ENCODE measurements around the gene OXCT2.
"Not testable (repeated sequence)": the region's sequence is repeated elsewhere in the genome, so short reads cannot be mapped to it uniquely, and the experiment has no call there.

Gene OXCT2

DNA sequence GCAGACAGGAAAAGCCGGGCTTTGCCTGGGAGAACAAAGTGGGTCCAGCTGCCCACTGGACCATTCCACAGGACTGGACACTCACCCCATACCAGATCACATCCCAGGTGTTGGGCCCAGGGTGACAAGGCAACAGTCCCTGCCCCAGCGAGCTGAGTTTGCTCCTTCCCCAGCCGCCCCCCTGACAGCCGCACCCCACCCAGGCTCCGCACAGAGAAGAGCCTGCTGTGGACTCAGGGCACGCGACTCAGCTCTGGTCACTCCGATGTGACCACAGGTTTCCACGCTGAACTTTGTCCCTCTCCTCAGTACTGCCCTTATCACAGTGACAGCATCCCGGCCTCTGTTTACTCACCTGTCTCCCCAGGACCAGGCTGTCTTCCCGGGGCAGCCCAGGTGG, 16.3 kb upstream of the OXCT2 start:
- DNase-seq (ENCODE audit: low spot score): no peak
- H3K27ac ChIP-seq: no peak overlapping the region
- ChIA-PET CTCF (no interaction called here), POLR2A (ENCODE audit: low non-redundant PET) (no interaction called here)
- TF ChIP-seq, protein P1, sequence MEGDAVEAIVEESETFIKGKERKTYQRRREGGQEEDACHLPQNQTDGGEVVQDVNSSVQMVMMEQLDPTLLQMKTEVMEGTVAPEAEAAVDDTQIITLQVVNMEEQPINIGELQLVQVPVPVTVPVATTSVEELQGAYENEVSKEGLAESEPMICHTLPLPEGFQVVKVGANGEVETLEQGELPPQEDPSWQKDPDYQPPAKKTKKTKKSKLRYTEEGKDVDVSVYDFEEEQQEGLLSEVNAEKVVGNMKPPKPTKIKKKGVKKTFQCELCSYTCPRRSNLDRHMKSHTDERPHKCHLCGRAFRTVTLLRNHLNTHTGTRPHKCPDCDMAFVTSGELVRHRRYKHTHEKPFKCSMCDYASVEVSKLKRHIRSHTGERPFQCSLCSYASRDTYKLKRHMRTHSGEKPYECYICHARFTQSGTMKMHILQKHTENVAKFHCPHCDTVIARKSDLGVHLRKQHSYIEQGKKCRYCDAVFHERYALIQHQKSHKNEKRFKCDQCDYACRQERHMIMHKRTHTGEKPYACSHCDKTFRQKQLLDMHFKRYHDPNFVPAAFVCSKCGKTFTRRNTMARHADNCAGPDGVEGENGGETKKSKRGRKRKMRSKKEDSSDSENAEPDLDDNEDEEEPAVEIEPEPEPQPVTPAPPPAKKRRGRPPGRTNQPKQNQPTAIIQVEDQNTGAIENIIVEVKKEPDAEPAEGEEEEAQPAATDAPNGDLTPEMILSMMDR (conservative IDR thresholded peaks at IDR 0.05; ENCODE audit: low read depth): no peak

DNA sequence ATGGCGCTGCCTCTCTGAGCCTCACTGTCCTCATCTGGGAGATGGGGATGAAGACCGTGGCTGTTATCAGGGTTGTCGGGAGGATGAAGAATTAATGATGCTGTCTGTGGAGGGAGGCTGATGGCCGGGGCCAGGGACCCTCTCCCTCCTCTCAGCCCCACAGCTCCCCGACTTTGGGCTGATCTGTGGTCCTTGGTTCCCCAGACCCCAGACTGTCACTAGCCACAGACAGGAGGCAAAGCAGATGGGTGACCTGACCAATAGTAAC, 15.9 kb upstream of the OXCT2 start:
- CTCF ChIA-PET; DNase-seq (ENCODE audit: low spot score); H3K27ac ChIP-seq; POLR2A ChIA-PET (ENCODE audit: low non-redundant PET): not testable (repeated sequence)

DNA sequence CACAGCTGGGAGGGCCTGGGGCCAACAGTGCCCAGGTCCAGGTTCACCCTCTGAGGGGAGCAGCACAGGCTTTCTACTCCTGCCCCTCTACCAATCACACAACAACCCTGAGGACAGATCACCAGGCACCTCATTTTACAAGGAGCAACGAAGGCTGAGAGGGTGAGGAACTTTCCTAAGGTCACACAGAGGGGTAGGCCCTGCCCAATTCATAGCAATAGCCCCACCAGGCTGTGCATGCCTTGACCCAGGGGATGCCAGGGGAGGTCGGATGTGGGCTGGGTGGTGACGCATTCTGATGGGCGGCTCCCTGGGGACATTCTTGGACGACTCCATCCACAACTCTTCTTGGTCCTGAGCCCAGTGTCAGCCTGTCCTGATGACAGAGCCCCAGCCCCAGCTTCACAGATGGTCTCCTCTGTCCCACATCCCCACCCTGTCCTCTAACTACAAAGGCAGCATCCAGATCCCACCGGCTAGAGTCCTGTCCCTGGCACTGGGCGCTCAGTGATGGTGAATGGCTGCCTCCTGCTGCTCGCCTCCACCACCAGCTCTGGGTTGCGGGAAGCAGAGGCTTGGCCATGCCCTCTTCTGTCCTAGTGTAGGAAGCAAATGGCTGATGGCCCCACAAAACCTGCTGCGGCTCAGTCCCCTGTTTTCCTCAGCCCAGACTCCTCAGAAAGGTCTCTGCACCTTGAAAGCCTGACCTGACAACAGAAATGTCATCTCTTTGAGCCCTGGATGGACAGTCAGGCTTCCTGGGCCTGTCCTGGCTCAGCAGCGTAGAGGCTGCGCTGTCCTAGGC, 15.4 kb upstream of the OXCT2 start:
- CTCF ChIA-PET: interaction anchor here (0.9 kb wide), 1 partner anchor 12 kb away, joined by 3 read pairs; no protein-coding TSS in a partner anchor
- POLR2A ChIA-PET (ENCODE audit: low non-redundant PET); DNase-seq (ENCODE audit: low spot score); H3K27ac ChIP-seq: not testable (repeated sequence)

DNA sequence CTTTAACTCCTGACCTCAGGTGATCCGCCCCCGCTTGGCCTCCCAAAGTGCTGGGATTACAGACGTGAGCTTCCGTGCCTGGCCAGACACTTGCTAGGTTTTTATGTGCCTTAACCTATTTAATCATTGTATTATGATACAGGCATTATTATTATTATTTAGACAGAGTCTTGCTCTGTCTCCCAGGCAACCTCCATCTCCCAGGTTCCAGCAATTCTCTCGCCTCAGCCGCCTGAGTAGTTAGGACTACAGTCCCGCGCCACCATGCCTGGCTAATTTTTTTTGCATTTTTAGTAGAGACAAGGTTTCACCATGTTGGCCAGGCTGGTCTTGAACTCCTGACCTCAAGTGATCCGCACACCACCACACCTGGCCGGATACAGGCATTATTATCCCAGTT, 11.5 kb upstream of the OXCT2 start:
- DNase-seq (ENCODE audit: low spot score); H3K27ac ChIP-seq; POLR2A ChIA-PET (ENCODE audit: low non-redundant PET): not testable (repeated sequence)
- CTCF ChIA-PET: interaction anchor here (0.6 kb wide), 1 partner anchor 8 kb away, joined by 6 read pairs; no protein-coding TSS in a partner anchor

DNA sequence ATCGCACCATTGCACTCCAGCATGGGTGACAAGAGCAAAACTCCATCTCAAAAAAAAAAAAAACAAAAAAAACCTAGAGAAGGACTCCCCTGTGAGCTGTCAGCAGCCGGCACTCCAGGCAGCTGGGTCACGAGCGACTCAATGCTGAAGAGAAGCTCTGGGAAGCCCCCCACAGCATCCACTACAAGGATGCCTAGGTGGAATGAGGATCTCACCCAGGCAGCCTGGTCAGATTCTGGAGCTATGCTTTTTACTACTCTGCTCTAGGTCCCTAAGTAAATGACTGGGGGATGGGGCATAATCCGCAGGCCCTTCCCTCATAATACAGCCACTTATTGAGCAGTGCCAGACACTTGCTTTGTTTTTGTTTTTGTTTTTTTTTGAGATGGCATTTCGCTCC, 11.0 kb upstream of the OXCT2 start:
- ChIA-PET POLR2A (ENCODE audit: low non-redundant PET) (no interaction called here), CTCF (interaction anchor here (0.6 kb wide), 1 partner anchor 8 kb away, joined by 6 read pairs; no protein-coding TSS in a partner anchor)
- TF ChIP-seq, protein P1 (conservative IDR thresholded peaks at IDR 0.05; ENCODE audit: low read depth): no peak
- DNase-seq (ENCODE audit: low spot score): no peak
- H3K27ac ChIP-seq: no peak overlapping the region

DNA sequence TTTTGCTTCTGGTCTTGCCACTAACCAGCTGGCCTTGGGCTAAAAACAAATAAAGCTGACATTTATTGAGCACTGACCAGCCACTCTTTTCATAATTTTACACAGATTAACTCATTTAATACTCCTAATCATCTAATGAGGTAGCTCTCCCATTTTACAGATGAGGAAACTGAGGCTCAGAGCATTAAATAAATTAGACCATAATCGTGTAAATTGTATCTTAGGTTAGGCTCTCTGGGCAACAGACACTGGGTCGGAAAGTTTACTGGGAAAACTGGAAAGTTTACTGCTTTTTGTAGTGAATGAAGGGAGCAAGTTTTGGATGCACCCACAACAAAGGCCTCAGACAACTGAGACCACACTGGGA, 10.2 kb upstream of the OXCT2 start:
- TF ChIP-seq, protein P1 (conservative IDR thresholded peaks at IDR 0.05; ENCODE audit: low read depth): no peak
- ChIA-PET POLR2A (ENCODE audit: low non-redundant PET) (no interaction called here), CTCF (no interaction called here)
- no peak for DNase-seq (ENCODE audit: low spot score)
- H3K27ac ChIP-seq: no peak overlapping the region

DNA sequence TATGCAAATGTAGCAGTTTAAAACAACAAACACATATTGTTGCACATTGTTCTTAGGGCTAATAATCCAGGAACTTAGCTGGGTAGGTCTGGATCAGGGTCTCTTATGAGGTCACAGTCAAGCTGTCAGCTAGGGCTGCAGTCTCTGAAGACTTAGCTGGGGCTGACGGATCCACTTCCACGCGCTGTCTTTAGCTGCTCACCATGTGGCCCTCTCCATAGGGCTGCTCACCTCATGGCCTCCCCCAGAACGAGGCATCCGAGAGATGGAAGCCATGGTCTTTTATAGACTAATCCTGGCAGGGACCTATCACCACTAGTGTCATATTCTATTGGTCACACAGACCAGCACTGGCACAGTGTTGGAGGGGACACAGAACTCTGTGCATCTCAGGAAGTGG, 8.7 kb upstream of the OXCT2 start:
- no peak overlapping the region for H3K27ac ChIP-seq
- ChIA-PET CTCF (no interaction called here), POLR2A (ENCODE audit: low non-redundant PET) (no interaction called here)
- TF ChIP-seq, protein P1 (conservative IDR thresholded peaks at IDR 0.05; ENCODE audit: low read depth): no peak
- no peak for DNase-seq (ENCODE audit: low spot score)

DNA sequence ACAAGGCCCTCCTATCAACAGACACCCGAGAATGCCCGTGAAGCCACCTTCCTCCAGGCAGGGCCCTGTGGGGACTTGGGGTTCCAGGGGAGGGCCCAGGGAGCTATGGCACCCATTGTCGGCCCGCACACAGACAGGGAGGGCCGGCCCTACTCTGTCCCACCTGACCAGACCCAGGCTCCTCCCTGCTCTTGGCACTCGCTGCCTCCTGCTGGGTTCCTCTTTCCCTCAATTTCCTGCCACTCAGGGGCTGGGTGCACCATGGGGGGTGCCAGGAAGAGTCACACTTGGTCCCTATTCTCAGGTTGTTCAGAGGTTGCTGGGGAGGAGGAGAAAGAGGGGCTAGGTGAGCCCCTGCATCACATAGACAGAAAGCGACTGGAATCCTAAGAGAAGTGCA, 8.0 kb upstream of the OXCT2 start:
- no peak for DNase-seq (ENCODE audit: low spot score)
- POLR2A ChIA-PET (ENCODE audit: low non-redundant PET): no interaction called here
- TF ChIP-seq, protein P1 (conservative IDR thresholded peaks at IDR 0.05; ENCODE audit: low read depth): no peak
- H3K27ac ChIP-seq: no peak overlapping the region
- CTCF ChIA-PET: no interaction called here

DNA sequence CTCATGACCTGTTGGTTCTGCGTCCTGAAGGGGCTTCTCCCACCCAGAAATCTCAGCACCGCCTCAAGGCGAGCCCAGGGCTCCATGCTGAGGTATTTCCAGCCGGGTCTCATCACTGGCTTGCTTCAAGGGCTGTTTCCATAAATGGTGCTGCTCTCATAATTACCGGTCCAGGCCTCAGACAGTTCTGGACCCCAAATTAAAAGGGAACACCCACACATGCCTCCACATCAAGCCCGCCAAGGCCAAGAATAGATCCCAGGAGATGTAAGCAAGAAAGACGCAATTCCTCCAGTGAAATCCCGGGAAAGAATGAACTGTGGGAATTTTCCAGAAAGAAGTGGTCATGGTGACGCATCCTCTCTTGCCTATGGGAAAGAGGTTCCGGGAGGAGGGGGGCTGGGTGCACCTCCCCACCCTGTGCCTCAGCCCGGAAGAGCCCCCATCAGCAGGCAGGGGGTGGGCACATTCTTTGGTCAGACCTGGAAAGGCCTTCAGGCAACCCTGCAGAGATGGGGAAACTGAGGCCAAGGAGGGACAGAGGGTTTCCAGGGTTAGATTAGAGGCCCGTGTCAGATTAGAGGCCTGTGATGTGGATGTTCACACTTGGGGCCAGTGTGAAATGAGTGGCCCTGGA, 7.4 kb upstream of the OXCT2 start:
- CTCF ChIA-PET; H3K27ac ChIP-seq; POLR2A ChIA-PET (ENCODE audit: low non-redundant PET); DNase-seq (ENCODE audit: low spot score): not testable (repeated sequence)

DNA sequence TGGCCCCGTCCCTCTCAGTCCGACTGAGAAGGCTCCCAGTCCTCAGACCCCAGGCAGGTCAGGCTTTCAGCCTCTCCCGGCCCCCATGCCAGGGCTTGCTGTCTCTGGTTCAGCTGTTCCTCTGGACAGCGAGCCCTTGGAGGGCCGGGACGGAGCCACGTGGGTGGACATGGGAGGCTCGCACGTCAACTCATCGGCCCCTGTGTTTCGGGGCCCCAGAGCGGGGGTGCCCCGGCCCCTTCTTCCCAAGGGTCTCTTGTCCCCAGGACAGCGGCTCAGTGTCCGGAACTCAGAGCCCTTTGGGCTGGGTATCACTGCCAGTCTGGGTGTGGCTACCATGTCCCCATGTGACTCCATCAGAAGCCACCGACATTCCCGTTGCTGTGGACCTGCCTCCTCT, 6.7 kb upstream of the OXCT2 start:
- POLR2A ChIA-PET (ENCODE audit: low non-redundant PET); H3K27ac ChIP-seq; CTCF ChIA-PET; DNase-seq (ENCODE audit: low spot score): not testable (repeated sequence)
